OCI-LY3 (cell line): ENCODE measurements around the gene ENPP3.

Experiments
- EZH2phosphoT487 ChIP-seq: fragments of 200-600 bp; shearing (Covaris generic); IDR thresholded peaks from 2 replicates; pipeline ENCODE4 v1.6.1; 2018; ENCODE audit warnings: antibody characterized with exemption, mixed run types, low read depth
- TF ChIP-seq, protein P1 (sequence below): fragments of 200-600, 300-600 bp; sonication (generic); IDR thresholded peaks from 2 replicates; pipeline ENCODE4 v1.5.1; 2014; ENCODE audit warnings: antibody characterized with exemption, low read length, low read depth

DNA sequence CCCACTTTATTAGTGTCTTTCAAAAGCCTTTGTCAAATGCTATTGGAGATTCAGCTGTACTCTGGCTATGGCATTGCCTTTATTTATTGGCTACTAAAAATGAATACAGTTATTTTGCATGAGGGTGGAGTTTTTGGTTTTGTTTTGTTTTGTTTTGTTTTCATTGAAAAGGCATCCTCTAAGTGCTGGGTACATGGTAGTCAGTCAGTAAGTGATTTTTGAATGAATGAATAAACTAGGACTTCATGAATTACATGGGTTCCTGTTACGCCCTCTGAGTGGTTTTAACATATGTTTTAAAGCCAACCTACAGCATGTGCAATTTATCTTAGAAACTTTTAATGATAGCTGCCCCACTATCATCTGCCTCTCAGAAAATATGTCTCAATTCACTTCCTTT lies 131.9 kb downstream of the ENPP3 start:
- TF ChIP-seq, protein P1, sequence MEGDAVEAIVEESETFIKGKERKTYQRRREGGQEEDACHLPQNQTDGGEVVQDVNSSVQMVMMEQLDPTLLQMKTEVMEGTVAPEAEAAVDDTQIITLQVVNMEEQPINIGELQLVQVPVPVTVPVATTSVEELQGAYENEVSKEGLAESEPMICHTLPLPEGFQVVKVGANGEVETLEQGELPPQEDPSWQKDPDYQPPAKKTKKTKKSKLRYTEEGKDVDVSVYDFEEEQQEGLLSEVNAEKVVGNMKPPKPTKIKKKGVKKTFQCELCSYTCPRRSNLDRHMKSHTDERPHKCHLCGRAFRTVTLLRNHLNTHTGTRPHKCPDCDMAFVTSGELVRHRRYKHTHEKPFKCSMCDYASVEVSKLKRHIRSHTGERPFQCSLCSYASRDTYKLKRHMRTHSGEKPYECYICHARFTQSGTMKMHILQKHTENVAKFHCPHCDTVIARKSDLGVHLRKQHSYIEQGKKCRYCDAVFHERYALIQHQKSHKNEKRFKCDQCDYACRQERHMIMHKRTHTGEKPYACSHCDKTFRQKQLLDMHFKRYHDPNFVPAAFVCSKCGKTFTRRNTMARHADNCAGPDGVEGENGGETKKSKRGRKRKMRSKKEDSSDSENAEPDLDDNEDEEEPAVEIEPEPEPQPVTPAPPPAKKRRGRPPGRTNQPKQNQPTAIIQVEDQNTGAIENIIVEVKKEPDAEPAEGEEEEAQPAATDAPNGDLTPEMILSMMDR: no peak
- TF ChIP-seq EZH2phosphoT487: no peak
